ENCODE measurements around the gene MYMX. TPM values are rescaled to one million over a fixed set of nuclear protein-coding genes. Genes with fewer than 3 reads are reported as not detected.

MYMX gene
- total RNA-seq, 1 donor from 2014 or later: not detected

GRCh38 chr6:44222486-44223318 lies 6.0 kb downstream of the MYMX start:
- TF ChIP-seq CTCF (IDR thresholded peaks at IDR 0.05): no peak
- DNase-seq (no peak), ATAC-seq (ENCODE audit: low read depth) (no peak)
- Mint-ChIP-seq H3K9me3 (no peaks in the 10 kb centered on the region), H3K27me3 (no peaks in the 10 kb centered on the region), H3K27ac (peak overlapping the region; percentile 61), H3K36me3 (ENCODE audit: low read depth) (no peaks in the 10 kb centered on the region), H3K4me1 (peaks cover 39% of the 10 kb centered on the region), H3K4me3 (peak overlapping the region; percentile 82)
- POLR2A ChIA-PET: interaction anchor here (0.9 to 3.8 kb wide), 8 partner anchors 14 to 508 kb away, joined by 3 to 49 read pairs (median 5); partner anchors contain the start of genes HSP90AB1 and TMEM151B
- CTCF ChIA-PET: interaction anchor here (2.3 kb wide), 1 partner anchor 15 kb away, joined by 15 read pairs; no protein-coding TSS in a partner anchor
- intact Hi-C loops (cut with micrococcal nuclease): loop anchor here (1.0 to 5.0 kb wide), 6 partner anchors 16 to 115 kb away; partner anchors contain the start of genes AARS2, MRPL14, NFKBIE and TMEM63B

DNA sequence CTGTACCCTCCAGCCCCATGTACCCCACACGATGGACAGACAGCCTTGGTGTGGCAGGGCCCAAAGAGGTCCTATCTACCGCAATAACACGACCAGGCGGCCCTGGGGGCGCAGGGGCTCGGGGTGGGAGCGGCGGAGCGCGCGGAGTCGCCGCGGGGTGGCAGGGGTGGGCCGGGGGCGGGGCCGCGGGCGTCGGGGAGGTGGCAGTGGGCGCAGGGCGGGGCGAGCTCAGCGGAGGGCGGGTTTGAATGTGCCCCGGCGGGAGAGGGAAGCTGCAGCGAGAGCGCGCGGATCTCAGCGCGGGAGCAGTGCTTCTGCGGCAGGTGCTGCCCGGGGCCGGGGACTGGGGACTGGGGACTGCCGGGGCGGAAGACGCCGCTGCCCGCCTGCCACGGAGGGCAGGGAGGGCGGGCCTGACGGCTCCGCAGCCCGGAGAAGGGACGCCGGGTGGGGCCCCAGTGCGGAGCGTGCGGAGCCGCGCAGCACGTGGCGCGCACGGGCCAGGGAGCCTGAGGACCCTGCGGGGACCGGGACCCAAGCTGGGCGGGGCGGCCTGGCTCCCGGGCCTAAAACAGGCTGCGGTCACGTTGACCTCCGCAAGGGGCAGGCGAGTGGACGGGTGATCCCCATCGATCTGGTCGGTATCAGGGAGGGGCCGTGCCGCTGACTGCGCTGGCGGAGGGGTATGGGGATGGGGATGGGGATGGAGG lies 6.7 kb downstream of the MYMX start, which contains the start of gene SLC29A1:
SLC29A1 (plus strand) TSS at position 277 of the 710 bp plus-strand sequence. CDS start 3,719 bp downstream, outside the sequence.
- peak; percentile 81 for DNase-seq
- intact Hi-C loops (cut with micrococcal nuclease): loop anchor here (1.0 to 5.0 kb wide), 6 partner anchors 15 to 114 kb away; partner anchors contain the start of genes AARS2, MRPL14, NFKBIE and TMEM63B
- POLR2A ChIA-PET: interaction anchor here (0.5 to 3.8 kb wide), 8 partner anchors 14 to 519 kb away, joined by 3 to 49 read pairs (median 4); partner anchors contain the start of genes HSP90AB1 and TMEM151B
- H3K27me3 Mint-ChIP-seq: no peaks in the 10 kb centered on the region
- peak within 1 kb of the TSS; percentile 61 for H3K27ac Mint-ChIP-seq
- no peaks in the 10 kb centered on the region for H3K36me3 Mint-ChIP-seq (ENCODE audit: low read depth)
- peak within 1 kb of the TSS; percentile 82 for H3K4me3 Mint-ChIP-seq
- TF ChIP-seq CTCF (IDR thresholded peaks at IDR 0.05): no peak
- peak; percentile 85 for ATAC-seq (ENCODE audit: low read depth)
- peaks cover 37% of the 10 kb centered on the region for H3K4me1 Mint-ChIP-seq
- CTCF ChIA-PET: interaction anchor here (0.5 to 2.3 kb wide), 3 partner anchors 14 to 45 kb away, joined by 3 to 15 read pairs (median 6); no protein-coding TSS in a partner anchor
- no peaks in the 10 kb centered on the region for H3K9me3 Mint-ChIP-seq

DNA sequence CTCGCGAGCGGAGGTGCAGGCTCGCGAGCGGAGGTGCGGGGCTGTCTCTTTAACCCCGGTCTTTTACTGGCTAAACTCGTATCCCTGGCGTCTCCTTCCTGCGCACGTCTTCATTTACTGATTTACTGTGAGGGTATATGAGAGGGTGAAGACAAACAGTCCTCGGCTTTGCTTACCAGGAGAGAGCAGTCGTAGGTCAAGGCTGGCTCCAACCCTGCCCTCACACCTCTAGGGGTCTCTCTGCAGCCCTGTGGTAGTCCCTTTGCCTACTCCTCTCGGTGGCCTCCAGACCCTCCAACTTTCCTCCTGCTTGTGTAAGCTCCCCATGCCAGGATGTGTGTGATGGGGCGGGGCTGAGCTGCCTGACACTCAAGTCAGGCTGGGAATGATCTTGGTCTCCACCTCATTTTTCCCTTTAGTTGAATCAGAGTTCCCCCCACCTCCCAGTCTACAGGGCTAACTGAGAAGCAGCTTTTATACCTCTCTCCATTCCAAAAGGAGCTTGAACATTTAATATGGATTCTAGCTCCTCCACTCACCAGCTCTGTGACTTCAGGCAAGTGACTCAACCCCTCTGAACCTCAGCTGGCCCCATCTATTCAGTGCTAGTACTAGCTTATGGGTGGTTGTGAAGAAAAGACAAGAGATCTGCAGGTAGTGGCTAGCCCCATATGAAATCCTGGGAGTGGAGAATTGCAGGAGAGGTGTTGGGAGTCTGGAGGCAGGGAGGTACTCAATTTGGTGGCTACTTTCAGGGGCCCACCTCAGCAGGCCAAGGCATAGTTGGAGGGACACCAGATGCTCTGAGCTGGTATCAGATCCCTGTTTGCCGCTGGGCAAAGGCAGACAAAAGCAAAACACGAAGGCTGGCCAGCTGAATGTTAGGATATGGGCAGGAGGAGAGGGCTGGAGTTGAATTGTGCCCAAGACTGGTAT lies 7.6 kb downstream of the MYMX start:
- DNase-seq: no peak
- Mint-ChIP-seq H3K36me3 (ENCODE audit: low read depth) (no peaks in the 10 kb centered on the region), H3K27ac (no peak overlapping the region), H3K9me3 (no peaks in the 10 kb centered on the region), H3K4me1 (peaks cover 30% of the 10 kb centered on the region), H3K27me3 (no peaks in the 10 kb centered on the region), H3K4me3 (peak overlapping the region; percentile 82)
- CTCF ChIA-PET: interaction anchor here (0.5 to 2.3 kb wide), 4 partner anchors 12 to 44 kb away, joined by 3 to 15 read pairs (median 5); no protein-coding TSS in a partner anchor
- intact Hi-C loops (cut with micrococcal nuclease): loop anchor here (5.0 kb wide), 2 partner anchors 97 to 113 kb away; partner anchors contain the start of genes MRPL14 and TMEM63B
- no peak for TF ChIP-seq CTCF (IDR thresholded peaks at IDR 0.05)
- POLR2A ChIA-PET: interaction anchor here (0.5 to 3.8 kb wide), 8 partner anchors 13 to 520 kb away, joined by 3 to 49 read pairs (median 4); partner anchors contain the start of genes HSP90AB1 and TMEM151B
- ATAC-seq (ENCODE audit: low read depth): peak; percentile 5

DNA sequence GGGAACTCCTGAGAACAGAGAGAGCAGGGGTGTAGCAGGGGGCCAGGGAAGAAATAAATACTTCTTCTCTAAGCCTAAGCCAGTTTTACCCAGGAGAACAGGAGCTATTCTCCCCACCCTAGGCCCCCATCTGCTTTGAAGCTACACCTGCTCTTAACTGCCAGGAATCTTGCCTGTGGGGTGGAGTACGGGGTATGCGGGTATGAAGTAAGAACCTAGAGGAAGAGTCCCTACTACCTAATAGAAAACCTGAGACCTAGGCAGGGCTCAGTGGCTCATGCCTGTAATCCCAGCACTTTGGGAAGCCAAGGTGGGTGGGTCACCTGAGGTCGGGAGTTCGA lies 8.2 kb downstream of the MYMX start:
- DNase-seq (no peak), ATAC-seq (ENCODE audit: low read depth) (no peak)
- no peaks in the 10 kb centered on the region for H3K9me3 Mint-ChIP-seq
- intact Hi-C loops (cut with micrococcal nuclease): loop anchor here (5.0 kb wide), 2 partner anchors 98 to 112 kb away; partner anchors contain the start of genes MRPL14 and TMEM63B
- peaks cover 26% of the 10 kb centered on the region for H3K4me1 Mint-ChIP-seq
- H3K36me3 Mint-ChIP-seq (ENCODE audit: low read depth): no peaks in the 10 kb centered on the region
- no peak for TF ChIP-seq CTCF (IDR thresholded peaks at IDR 0.05)
- CTCF ChIA-PET: interaction anchor here (0.8 to 2.3 kb wide), 3 partner anchors 11 to 43 kb away, joined by 4 to 15 read pairs (median 6); no protein-coding TSS in a partner anchor
- POLR2A ChIA-PET: interaction anchor here (0.7 to 3.8 kb wide), 6 partner anchors 12 to 298 kb away, joined by 3 to 49 read pairs (median 6); partner anchors contain the start of gene HSP90AB1
- no peak overlapping the region for H3K4me3 Mint-ChIP-seq
- H3K27me3 Mint-ChIP-seq: no peaks in the 10 kb centered on the region
- no peak overlapping the region for H3K27ac Mint-ChIP-seq

Measured in activated B cell treated with CpG ODN at 0.5 μM for 24 hours (primary cell).